Endothelial cell (in vitro differentiated cells): ENCODE data around the gene LNP1. TPM values are rescaled to one million over a fixed set of nuclear protein-coding genes. Genes with fewer than 3 reads are reported as not detected.
A peak's percentile ranks its signal among the peaks of the same experiment; 100 is the strongest.

Source experiments
- DNase-seq: peaks from one replicate; pipeline ENCODE4 v3.0.0; 2021; ENCODE audit warnings: low spot score
- H3K27ac Mint-ChIP-seq: one replicate; pipeline ENCODE4 v1.8.0; 2021; ENCODE audit warnings: mixed read lengths, inconsistent platforms; ENCODE audit not compliant: unreplicated experiment
- H3K27me3 Mint-ChIP-seq: one replicate; pipeline ENCODE4 v1.8.0; 2021; ENCODE audit warnings: mild to moderate bottlenecking, moderate library complexity, mixed read lengths, inconsistent platforms; ENCODE audit not compliant: unreplicated experiment
- H3K36me3 Mint-ChIP-seq: one replicate; pipeline ENCODE4 v1.8.0; 2021; ENCODE audit warnings: mild to moderate bottlenecking, low read depth, mixed read lengths, inconsistent platforms; ENCODE audit not compliant: unreplicated experiment
- H3K4me1 Mint-ChIP-seq: one replicate; pipeline ENCODE4 v1.8.0; 2021; ENCODE audit warnings: mild to moderate bottlenecking, mixed read lengths, inconsistent platforms; ENCODE audit not compliant: unreplicated experiment
- H3K4me3 Mint-ChIP-seq: one replicate; pipeline ENCODE4 v1.8.0; 2021; ENCODE audit warnings: mild to moderate bottlenecking, mixed read lengths, inconsistent platforms; ENCODE audit not compliant: unreplicated experiment
- H3K9me3 Mint-ChIP-seq: one replicate; pipeline ENCODE4 v1.8.0; 2021; ENCODE audit warnings: mixed read lengths, inconsistent platforms; ENCODE audit not compliant: unreplicated experiment
- CTCF ChIP-seq: fragments of 200-600 bp; sonication (generic); IDR thresholded peaks from one replicate; pipeline ENCODE4 v1.5.0; 2021; ENCODE audit warnings: antibody characterized with exemption; ENCODE audit not compliant: unreplicated experiment
- total RNA-seq: library from RNA; stranded (reverse); fragmentation: NEBNext Ultra II Directional; extraction: Animal tissue kit (Norgen Biotek cat#: 25700); gene quantifications from one replicate; pipeline ENCODE4 v1.2.1, GENCODE V29; 2021; ENCODE audit not compliant: unreplicated experiment

LNP1 gene
- total RNA-seq, 1 donor from 2014 or later: 0.67 TPM

- H3K27ac Mint-ChIP-seq: no peak overlapping the region
- no peaks in the 10 kb centered on the region for H3K9me3 Mint-ChIP-seq
- no peak for DNase-seq
- peaks cover 4% of the 10 kb centered on the region for H3K4me1 Mint-ChIP-seq
- no peak overlapping the region for H3K4me3 Mint-ChIP-seq
- no peaks in the 10 kb centered on the region for H3K27me3 Mint-ChIP-seq
- no peak for TF ChIP-seq CTCF
- H3K36me3 Mint-ChIP-seq: no peaks in the 10 kb centered on the region
These were observed 10.0 kb downstream of the LNP1 start for GRCh38 chr3:100411091-100411982.

- no peaks in the 10 kb centered on the region for H3K36me3 Mint-ChIP-seq
- H3K27ac Mint-ChIP-seq: no peak overlapping the region
- no peak overlapping the region for H3K4me3 Mint-ChIP-seq
- no peaks in the 10 kb centered on the region for H3K27me3 Mint-ChIP-seq
- no peak for DNase-seq
- no peak for TF ChIP-seq CTCF
- no peaks in the 10 kb centered on the region for H3K9me3 Mint-ChIP-seq
- peaks cover 8% of the 10 kb centered on the region for H3K4me1 Mint-ChIP-seq
These were observed 11.7 kb downstream of the LNP1 start for GRCh38 chr3:100412912-100413590.

- Mint-ChIP-seq H3K4me3 (no peak overlapping the region), H3K27me3 (no peaks in the 10 kb centered on the region), H3K4me1 (peaks cover 8% of the 10 kb centered on the region)
These were observed 12.3 kb downstream of the LNP1 start for GRCh38 chr3:100413613-100414012.

GRCh38 chr3:100416176-100416575 is 14.8 kb downstream of the LNP1 start:
- DNase-seq: no peak
- Mint-ChIP-seq H3K9me3 (no peaks in the 10 kb centered on the region), H3K27ac (peak overlapping the region; percentile 77), H3K36me3 (no peaks in the 10 kb centered on the region), H3K27me3 (no peaks in the 10 kb centered on the region), H3K4me3 (no peak overlapping the region), H3K4me1 (peaks cover 12% of the 10 kb centered on the region)
- no peak for TF ChIP-seq CTCF

More at GRCh38 chr3:100413613-100414012, 12.3 kb downstream of the LNP1 start:
- no peak overlapping the region for H3K27ac Mint-ChIP-seq
- TF ChIP-seq CTCF: no peak
- H3K36me3 Mint-ChIP-seq: no peaks in the 10 kb centered on the region
- no peaks in the 10 kb centered on the region for H3K9me3 Mint-ChIP-seq
- no peak for DNase-seq

GRCh38 chr3:100416863-100417262 is 15.5 kb downstream of the LNP1 start:
- no peak overlapping the region for H3K27ac Mint-ChIP-seq
- H3K27me3 Mint-ChIP-seq: no peaks in the 10 kb centered on the region
- H3K4me3 Mint-ChIP-seq: no peak overlapping the region
- TF ChIP-seq CTCF: no peak
- no peaks in the 10 kb centered on the region for H3K36me3 Mint-ChIP-seq
- no peaks in the 10 kb centered on the region for H3K9me3 Mint-ChIP-seq
- H3K4me1 Mint-ChIP-seq: peaks cover 12% of the 10 kb centered on the region
- no peak for DNase-seq
